DMS 273 (cell line): ENCODE data around the gene SCN8A.

Experiments used
- DNase-seq: peaks from one replicate; lab custom pipeline; 2025; ENCODE audit not compliant: unreplicated experiment; lab: John Stamatoyannopoulos, UW

SCN8A gene

DNA sequence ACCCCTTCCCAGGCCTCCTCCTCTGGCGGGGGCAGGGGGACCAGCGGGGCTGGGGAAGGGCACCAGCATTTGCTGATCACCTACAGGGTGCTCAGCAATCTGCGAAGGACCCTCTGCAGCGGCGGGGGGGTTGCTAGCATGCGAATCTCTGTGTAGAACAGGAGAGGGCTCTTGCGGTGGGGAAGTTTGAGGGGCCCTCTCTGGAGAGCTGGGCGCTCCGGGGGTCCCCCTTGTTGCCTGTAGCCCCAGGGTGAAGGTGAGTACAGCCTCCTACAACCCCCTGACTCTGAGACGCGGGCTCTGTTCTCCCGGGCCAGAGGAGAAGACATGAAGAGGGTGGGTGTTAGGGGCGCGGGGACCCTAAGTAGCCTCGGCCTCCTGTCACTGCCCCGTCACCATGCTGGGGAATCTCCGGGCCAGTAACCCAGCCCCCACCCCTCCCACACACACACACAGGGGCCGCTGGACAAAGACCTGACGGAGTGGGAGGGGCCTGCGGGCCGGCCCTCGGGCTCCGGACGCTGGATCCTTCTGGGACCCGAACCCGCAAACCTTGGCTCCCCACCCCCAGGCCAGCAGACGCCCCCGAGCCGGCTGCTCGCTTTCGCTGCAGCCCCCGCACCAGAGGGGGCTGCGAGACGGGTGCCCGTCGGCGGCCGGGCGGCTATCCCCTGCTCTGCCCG, 256.8 kb downstream of the SCN8A start:
- DNase-seq: no peak

DNA sequence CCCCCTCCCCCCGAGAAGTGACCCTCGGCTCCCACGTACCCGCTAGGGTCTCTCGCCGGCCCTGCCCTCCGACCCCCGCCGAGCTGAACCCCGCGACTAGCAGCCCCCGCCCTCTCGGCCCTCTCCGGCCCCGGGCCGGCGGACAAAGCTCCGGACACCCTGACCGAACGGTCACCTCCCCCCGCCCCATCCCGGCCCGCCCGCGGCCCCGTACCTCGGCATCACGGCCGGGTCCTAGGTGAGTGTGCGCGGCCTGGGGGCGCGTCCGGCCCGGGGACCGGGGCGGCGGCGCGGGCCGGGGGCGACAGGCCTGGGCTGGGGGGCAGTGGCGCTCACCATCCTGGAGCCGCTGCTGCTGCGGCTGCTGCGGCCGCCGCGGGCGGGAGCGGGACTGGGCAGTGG, 257.3 kb downstream of the SCN8A start, which contains the start of gene FIGNL2:
FIGNL2 (minus strand) TSS at position 393 of the 402 bp plus-strand sequence. CDS start 26,305 bp downstream, outside the sequence.
- DNase-seq: no peak

DNA sequence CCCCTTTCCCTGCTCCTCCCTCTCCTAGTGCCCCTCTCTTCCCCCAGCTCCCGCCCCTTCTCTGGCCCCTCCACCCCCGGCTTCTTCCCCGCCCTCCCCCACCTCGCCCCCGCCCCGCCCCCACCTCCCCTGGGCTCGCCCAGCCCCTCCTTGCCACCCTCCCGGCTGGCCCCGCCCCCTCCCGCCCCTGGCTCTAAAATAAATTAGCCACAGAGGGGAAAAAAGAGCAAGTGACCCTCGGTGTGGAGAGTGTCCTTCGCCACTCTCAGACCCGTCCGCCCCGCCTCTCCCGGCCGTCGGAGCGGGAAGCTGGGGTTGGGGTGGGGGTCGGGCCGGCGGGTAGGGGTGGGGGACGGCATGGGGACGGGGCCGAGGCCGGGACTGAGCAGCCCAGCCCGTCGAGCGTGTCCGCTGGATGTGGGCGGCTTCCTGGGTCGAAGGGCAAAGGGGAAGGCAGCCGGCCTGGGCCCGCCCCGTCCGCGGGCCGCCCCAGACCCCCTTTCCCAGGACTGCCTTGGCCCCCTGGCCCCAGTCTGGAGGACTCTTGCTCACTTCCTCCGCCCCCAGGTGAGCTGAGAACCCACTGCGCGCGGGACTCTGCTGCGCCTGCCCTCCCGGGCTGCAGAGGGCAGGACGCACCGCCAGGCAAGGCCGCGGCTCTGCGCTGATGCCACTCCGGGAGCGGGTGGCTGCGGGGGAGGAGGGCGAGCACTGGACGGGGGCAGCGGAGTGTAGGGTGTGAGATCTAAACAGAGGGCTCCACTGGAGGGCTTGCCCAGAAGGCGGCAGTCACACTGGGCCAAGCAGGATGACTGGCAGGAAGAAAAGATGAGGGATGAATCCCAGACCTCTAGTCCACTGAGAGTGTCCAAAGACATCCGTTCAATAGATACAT, 258.1 kb downstream of the SCN8A start:
- DNase-seq: no peak

- no peak for DNase-seq
These were observed 259.3 kb downstream of the SCN8A start for GRCh38 chr12:51850081-51850964.

DNA sequence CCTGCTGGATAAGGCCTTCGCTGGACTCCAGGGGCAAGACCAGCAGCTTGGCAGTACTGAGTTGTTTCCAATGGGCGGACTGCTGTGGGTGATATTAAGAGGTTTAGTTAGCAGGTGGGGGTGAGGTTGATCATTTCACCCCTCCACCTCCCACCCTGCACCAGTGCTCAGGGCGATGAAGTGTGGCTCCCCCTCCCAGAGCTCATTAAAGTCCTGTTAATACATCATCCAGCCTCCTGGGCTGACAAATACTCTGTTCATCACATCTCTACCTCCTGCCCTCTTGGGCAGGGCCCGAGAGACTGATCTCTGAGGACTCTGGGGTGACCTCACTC, 259.9 kb downstream of the SCN8A start:
- DNase-seq: no peak

- DNase-seq: no peak
These were observed 260.5 kb downstream of the SCN8A start for GRCh38 chr12:51851413-51852124.

DNA sequence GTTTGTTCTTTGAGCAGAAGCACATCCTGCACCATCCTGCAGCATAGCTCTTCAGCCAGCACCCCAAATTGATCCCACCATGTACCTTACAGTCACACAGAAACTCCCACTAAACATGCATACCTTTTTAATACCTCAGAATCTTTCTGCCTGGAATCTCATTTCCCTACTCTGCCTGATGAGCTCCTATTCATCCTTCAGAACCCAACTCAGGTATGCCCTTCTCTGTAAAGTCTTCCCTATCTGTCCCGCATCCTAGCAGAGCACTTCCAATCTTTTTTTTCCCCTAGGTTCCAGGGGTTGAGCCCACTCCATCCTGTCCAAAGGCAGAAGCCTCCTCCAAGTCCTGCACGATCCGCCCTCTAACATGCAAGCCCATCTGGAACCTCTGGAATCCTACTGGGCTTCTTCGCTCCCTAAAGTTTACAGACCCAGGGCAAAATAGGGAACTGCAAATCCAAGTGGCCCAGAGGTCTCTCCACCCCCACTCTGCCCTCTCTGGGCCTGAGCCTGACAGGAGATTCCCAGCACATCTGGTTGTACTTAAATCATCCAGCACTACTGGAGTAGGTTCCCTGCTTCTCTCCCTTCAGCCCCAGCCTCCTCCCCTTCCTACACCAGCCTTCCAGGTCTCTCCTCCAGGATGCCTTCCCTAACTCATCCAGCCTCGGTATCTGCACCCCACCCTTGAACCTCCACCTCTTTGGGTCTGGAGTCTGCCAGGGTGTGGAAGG, 261.5 kb downstream of the SCN8A start:
- DNase-seq: no peak

GRCh38 chr12:51855586-51856428, 264.8 kb downstream of the SCN8A start:
- no peak for DNase-seq

DNA sequence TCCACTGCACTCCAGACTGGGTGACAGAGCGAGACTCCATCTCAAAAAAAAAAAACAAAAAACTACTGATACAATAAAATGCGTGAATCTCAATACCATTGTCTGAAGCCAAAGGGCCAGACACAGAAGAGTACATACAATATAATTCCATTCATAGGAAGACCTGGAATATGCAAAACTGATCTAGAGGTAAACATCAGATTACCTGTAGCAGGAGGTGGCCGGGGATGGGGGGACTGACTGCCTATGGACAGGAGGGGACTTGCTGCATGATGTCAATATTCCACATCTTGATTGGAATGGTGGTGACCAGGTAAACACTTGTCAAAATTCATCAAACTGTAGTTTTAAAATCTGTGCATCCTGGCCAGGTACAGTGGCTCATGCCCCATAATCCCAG, 270.0 kb downstream of the SCN8A start:
- no peak for DNase-seq
